Activated T-helper 1 cell treated with anti-CD3 and anti-CD28 coated beads, Interleukin-12 subunit alpha, Interleukin-12 subunit beta, Interleukin-2, Interleukin-4 antibody, amounts not matched to agents 30 ng/mL and 10 ng/mL and 1 ng/mL, durations not matched to agents 14 hours and 24 hours and 36 hours (primary cell): ENCODE data around the gene FAM120A. TPM values are rescaled to one million over a fixed set of nuclear protein-coding genes. Genes with fewer than 3 reads are reported as not detected.
A peak's percentile ranks its signal among the peaks of the same experiment; 100 is the strongest.

ENCODE experiments used
- DNase-seq: peaks from one replicate; pipeline ENCODE4 v3.0.0; 2021; ENCODE audit warnings: low spot score
- H3K27ac Mint-ChIP-seq: one replicate; pipeline ENCODE4 v1.8.0; 2021; ENCODE audit warnings: mild to moderate bottlenecking, mixed read lengths
- H3K27me3 Mint-ChIP-seq: one replicate; pipeline ENCODE4 v1.8.0; 2022; ENCODE audit warnings: mild to moderate bottlenecking, moderate library complexity, mixed read lengths; ENCODE audit not compliant: insufficient read depth
- H3K36me3 Mint-ChIP-seq: one replicate; pipeline ENCODE4 v1.8.0; 2021; ENCODE audit warnings: low read depth, mixed read lengths
- H3K4me1 Mint-ChIP-seq: one replicate; pipeline ENCODE4 v1.8.0; 2021; ENCODE audit warnings: low read depth, mixed read lengths
- H3K4me3 Mint-ChIP-seq: one replicate; pipeline ENCODE4 v1.8.0; 2021; ENCODE audit warnings: mild to moderate bottlenecking, moderate library complexity, mixed read lengths
- H3K9me3 Mint-ChIP-seq: one replicate; pipeline ENCODE4 v1.8.0; 2021; ENCODE audit warnings: mixed read lengths
- intact Hi-C: fragments of 100-400 bp; cut with micrococcal nuclease; formaldehyde crosslinking; loops from one replicate; pipeline ENCODE4 v1.15.1; 2024
- total RNA-seq: library from RNA; stranded (reverse); gene quantifications from 2 replicates; pipeline ENCODE4 v1.2.3, GENCODE V29; 2022

The FAM120A gene
- total RNA-seq, 1 donor from 2014 or later: 147 TPM

- Mint-ChIP-seq H3K27me3 (no peaks in the 10 kb centered on the region), H3K36me3 (no peaks in the 10 kb centered on the region), H3K4me1 (peaks cover 28% of the 10 kb centered on the region), H3K9me3 (no peaks in the 10 kb centered on the region), H3K4me3 (no peak overlapping the region), H3K27ac (no peak overlapping the region)
- intact Hi-C loops: no loop called here
- DNase-seq: no peak
Measured at GRCh38 chr9:93594041-93594756, 142.7 kb downstream of the FAM120A start.

DNA sequence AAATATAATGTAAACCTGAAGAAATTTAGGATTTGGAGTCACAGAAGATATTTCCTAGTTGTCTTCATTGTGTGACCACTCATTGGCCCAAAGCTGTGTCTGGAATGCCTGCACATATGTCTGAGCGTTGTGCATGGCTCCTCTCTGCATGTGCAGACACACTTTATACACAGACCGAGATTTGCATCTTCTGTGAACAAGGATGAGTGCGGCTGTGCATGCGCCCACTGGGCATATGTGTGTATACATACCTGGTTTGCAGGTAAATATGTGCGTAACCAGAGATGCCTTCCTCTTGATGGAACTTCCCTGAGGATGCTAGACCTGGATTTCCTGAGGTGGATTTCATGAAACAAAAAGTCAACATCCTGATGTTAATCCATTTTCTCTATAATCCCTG lies 144.0 kb downstream of the FAM120A start:
- no peak for DNase-seq
- intact Hi-C loops: no loop called here
- Mint-ChIP-seq H3K9me3 (no peaks in the 10 kb centered on the region), H3K4me3 (no peak overlapping the region), H3K4me1 (peaks cover 33% of the 10 kb centered on the region), H3K27me3 (no peaks in the 10 kb centered on the region), H3K36me3 (no peaks in the 10 kb centered on the region), H3K27ac (no peak overlapping the region)

DNA sequence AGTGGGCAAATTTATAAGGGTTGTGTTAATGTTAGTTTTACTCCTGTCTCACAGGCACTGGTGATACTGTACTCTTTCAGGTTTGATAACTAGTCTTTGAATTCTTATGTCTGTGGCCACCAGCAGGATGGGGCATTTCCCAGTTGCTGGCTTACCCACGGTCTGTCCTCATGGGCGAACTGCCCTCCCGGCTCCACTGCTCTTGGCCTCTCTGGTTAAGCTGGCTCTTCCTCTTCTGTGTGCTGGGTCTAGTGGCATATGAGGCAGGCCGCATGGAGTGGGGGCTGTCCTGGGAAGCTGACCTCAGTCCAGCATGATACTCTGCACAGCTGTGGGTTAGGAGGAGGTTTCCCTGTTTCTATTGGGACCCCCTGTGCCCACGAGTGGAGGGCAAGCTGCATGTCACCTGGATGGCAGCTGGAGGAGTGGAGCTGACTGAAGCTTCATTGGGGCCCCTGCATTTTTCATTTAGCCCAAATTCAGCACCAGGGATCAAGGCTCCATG lies 144.4 kb downstream of the FAM120A start:
- H3K27ac Mint-ChIP-seq: no peak overlapping the region
- DNase-seq: no peak
- no peak overlapping the region for H3K4me3 Mint-ChIP-seq
- H3K27me3 Mint-ChIP-seq: no peaks in the 10 kb centered on the region
- intact Hi-C loops: no loop called here
- H3K36me3 Mint-ChIP-seq: no peaks in the 10 kb centered on the region
- peaks cover 37% of the 10 kb centered on the region for H3K4me1 Mint-ChIP-seq
- H3K9me3 Mint-ChIP-seq: no peaks in the 10 kb centered on the region

DNA sequence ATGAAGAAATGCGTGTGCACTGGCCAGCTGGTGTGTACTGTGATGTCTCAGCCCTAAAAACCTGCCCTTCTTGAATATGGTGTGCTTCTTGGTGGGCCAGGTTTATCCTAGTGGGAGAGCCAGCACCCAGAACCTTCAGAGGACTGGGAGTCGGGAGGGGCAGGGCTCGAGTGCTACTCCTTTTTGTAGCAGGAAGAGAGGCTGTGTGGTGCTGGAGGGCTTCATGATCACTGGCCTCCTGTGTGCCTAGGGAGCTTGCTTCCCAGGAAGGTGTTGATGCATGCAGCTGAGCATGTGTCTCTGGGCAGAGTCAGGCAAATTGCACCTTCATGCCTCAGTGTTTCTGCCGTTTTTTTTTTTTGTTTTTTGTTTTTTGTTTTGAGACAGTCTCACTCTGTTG lies 144.9 kb downstream of the FAM120A start:
- DNase-seq: no peak
- no peak overlapping the region for H3K27ac Mint-ChIP-seq
- no peaks in the 10 kb centered on the region for H3K9me3 Mint-ChIP-seq
- no peak overlapping the region for H3K4me3 Mint-ChIP-seq
- H3K36me3 Mint-ChIP-seq: no peaks in the 10 kb centered on the region
- H3K27me3 Mint-ChIP-seq: no peaks in the 10 kb centered on the region
- intact Hi-C loops: no loop called here
- peaks cover 41% of the 10 kb centered on the region for H3K4me1 Mint-ChIP-seq

DNA sequence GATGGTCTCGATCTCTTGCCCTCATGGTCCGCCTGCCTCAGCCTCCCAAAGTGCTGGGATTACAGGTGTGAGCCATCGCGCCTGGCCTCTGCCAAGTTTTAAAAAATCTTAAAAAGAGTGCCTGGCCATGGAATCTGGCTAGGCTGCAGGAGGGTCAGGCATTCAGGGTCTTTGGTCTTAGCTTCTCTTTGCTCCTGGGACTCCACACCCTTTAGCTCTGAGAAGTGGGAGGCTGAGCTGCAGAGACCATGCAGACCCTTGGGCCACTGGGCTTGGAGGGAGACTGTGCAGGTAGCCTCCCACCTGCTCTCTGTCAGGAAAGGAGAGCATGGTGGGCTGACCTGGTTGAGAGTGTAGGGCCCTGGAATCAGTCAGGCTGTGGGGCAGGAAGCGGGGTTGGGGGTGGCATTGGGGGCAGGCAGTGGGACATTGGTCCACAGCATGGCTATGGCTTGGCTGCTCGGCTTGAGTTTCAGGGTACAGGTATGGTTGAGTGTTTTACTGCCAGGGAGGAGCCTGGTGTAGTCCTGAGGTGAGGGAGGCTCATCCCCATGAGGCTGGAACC lies 145.7 kb downstream of the FAM120A start:
- DNase-seq: no peak
- Mint-ChIP-seq H3K27me3 (no peaks in the 10 kb centered on the region), H3K4me3 (no peak overlapping the region), H3K36me3 (no peaks in the 10 kb centered on the region), H3K9me3 (no peaks in the 10 kb centered on the region), H3K27ac (no peak overlapping the region), H3K4me1 (peaks cover 40% of the 10 kb centered on the region)
- intact Hi-C loops: no loop called here

DNA sequence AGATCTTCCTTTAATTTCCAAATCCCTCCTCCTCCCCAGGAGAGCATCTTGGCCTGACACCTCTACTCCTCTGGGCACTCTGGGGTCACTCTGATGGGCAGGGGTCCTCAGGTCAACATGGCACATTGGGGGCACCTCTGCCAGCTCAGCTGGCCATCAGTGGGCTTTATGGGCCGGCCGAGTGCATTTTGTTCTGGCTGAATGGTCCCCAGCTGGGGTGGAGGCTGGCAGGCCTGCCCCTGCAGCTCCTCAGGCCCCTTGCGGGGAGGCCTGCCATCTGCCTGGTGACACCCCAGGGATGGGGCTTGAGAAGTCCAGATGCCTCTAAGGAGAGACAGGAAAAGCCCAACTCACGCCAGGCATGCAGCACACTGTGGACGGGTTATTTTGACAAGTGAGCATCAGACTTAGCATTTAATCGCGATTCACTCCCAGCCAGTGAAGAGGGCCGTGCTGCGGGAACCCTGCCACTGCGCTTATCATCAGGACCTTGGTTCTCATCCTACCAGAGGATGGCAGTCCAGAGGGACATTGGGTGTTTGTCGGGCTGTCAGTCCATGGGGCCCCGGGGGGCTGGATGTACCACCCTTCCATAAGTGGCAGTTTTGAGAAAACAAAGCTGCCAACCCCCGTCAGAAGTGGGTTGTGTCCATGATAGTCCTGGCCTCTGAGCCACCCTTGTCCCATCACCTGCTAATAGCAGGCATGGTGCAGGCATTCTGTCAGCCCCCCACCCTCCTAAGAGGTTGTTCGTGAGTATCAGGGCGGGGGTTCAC lies 146.6 kb downstream of the FAM120A start:
- Mint-ChIP-seq H3K9me3 (no peaks in the 10 kb centered on the region), H3K27me3 (no peaks in the 10 kb centered on the region), H3K4me3 (no peak overlapping the region), H3K4me1 (peaks cover 35% of the 10 kb centered on the region), H3K36me3 (no peaks in the 10 kb centered on the region), H3K27ac (no peak overlapping the region)
- DNase-seq: no peak
- intact Hi-C loops: no loop called here

GRCh38 chr9:93598647-93599241 lies 147.3 kb downstream of the FAM120A start:
- no peaks in the 10 kb centered on the region for H3K9me3 Mint-ChIP-seq
- H3K36me3 Mint-ChIP-seq: peaks cover 1% of the 10 kb centered on the region
- no peak for DNase-seq
- no peak overlapping the region for H3K4me3 Mint-ChIP-seq
- H3K4me1 Mint-ChIP-seq: peaks cover 32% of the 10 kb centered on the region
- H3K27me3 Mint-ChIP-seq: no peaks in the 10 kb centered on the region
- peak overlapping the region; percentile 76 for H3K27ac Mint-ChIP-seq
- intact Hi-C loops: no loop called here

GRCh38 chr9:93599571-93600403 lies 148.3 kb downstream of the FAM120A start:
- Mint-ChIP-seq H3K9me3 (no peaks in the 10 kb centered on the region), H3K27ac (peak overlapping the region; percentile 36), H3K27me3 (no peaks in the 10 kb centered on the region), H3K36me3 (peaks cover 2% of the 10 kb centered on the region), H3K4me3 (peak overlapping the region; percentile 3), H3K4me1 (peaks cover 28% of the 10 kb centered on the region)
- intact Hi-C loops: no loop called here
- no peak for DNase-seq

- Mint-ChIP-seq H3K4me1 (peaks cover 28% of the 10 kb centered on the region), H3K9me3 (no peaks in the 10 kb centered on the region), H3K27ac (no peak overlapping the region), H3K36me3 (peaks cover 2% of the 10 kb centered on the region), H3K27me3 (no peaks in the 10 kb centered on the region), H3K4me3 (no peak overlapping the region)
- DNase-seq: no peak
- intact Hi-C loops: no loop called here
Measured at GRCh38 chr9:93600504-93600903, 149.0 kb downstream of the FAM120A start.

DNA sequence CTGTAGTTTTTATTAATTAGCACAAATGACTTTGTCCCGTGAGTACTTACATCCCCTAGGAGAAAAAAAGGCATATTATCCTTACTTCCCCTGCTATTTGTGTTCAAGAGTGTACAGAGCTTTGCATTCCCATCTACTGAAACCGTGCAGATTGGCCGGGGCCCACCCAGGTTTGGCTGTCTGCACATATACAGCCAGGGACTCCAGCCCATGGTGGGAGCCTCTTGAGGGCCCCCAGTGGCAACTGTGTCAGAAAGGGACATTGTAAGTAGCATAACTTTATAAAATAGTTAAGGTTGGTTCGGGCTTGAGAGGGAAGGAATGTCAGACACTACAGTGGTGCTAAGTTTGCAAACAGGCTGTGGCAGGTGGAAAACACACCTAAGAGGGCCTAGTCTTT lies 149.6 kb downstream of the FAM120A start:
- H3K9me3 Mint-ChIP-seq: no peaks in the 10 kb centered on the region
- H3K27ac Mint-ChIP-seq: peak overlapping the region; percentile 0
- intact Hi-C loops: no loop called here
- no peak overlapping the region for H3K4me3 Mint-ChIP-seq
- DNase-seq: no peak
- H3K36me3 Mint-ChIP-seq: peaks cover 2% of the 10 kb centered on the region
- H3K27me3 Mint-ChIP-seq: no peaks in the 10 kb centered on the region
- H3K4me1 Mint-ChIP-seq: peaks cover 28% of the 10 kb centered on the region

GRCh38 chr9:93601666-93602065 lies 150.2 kb downstream of the FAM120A start:
- Mint-ChIP-seq H3K9me3 (peaks cover 5% of the 10 kb centered on the region), H3K36me3 (peaks cover 2% of the 10 kb centered on the region), H3K27ac (no peak overlapping the region), H3K4me3 (no peak overlapping the region), H3K27me3 (no peaks in the 10 kb centered on the region), H3K4me1 (peaks cover 28% of the 10 kb centered on the region)
- intact Hi-C loops: no loop called here
- no peak for DNase-seq

- no peak overlapping the region for H3K4me3 Mint-ChIP-seq
- H3K9me3 Mint-ChIP-seq: peaks cover 13% of the 10 kb centered on the region
- no peak for DNase-seq
- peaks cover 28% of the 10 kb centered on the region for H3K4me1 Mint-ChIP-seq
- peaks cover 6% of the 10 kb centered on the region for H3K36me3 Mint-ChIP-seq
- no peak overlapping the region for H3K27ac Mint-ChIP-seq
- H3K27me3 Mint-ChIP-seq: no peaks in the 10 kb centered on the region
- intact Hi-C loops: no loop called here
Measured at GRCh38 chr9:93603011-93603410, 151.5 kb downstream of the FAM120A start.
